NCI-H1417 treated with DMSO at 0.1 percent for 48 hours (cell line): ENCODE measurements around the gene TAP2.

Source experiments
- DNase-seq: peaks from one replicate; lab custom pipeline; 2025; lab: John Stamatoyannopoulos, UW

Gene TAP2

GRCh38 chr6:32790306-32790705 lies 48.2 kb downstream of the TAP2 start:
- no peak for DNase-seq
